GM23248 (cell line): ENCODE data around the gene ZBTB16. TPM values are rescaled to one million over a fixed set of nuclear protein-coding genes. Genes with fewer than 3 reads are reported as not detected.

Source experiments
- DNase-seq: peaks from one replicate; pipeline ENCODE4 v3.0.0-alpha.2; 2015
- H2AFZ ChIP-seq: fragments of 200-600 bp; sonication (generic); 2 replicates; pipeline ENCODE4 v1.6.1; 2016; ENCODE audit warnings: antibody characterized with exemption
- H3F3A ChIP-seq: fragments of 200-600 bp; sonication (generic); 2 replicates; pipeline ENCODE4 v1.6.1; 2016; ENCODE audit warnings: mild to moderate bottlenecking, antibody characterized with exemption, mixed run types; ENCODE audit not compliant: insufficient read depth
- H3K27ac ChIP-seq: fragments of 200-600 bp; sonication (generic); 2 replicates; pipeline ENCODE4 v1.5.1; 2016; ENCODE audit warnings: mild to moderate bottlenecking
- H3K27me3 ChIP-seq: fragments of 200-600 bp; sonication (generic); replicated peaks from 2 replicates; pipeline ENCODE4 v1.6.1; 2016; ENCODE audit warnings: mild to moderate bottlenecking; ENCODE audit not compliant: insufficient read depth
- H3K36me3 ChIP-seq: fragments of 200-600 bp; sonication (generic); 2 replicates; pipeline ENCODE4 v1.6.1; 2016; ENCODE audit warnings: low read depth, mild to moderate bottlenecking
- H3K4me1 ChIP-seq: fragments of 200-600 bp; sonication (generic); 2 replicates; pipeline ENCODE4 v1.6.1; 2016; ENCODE audit warnings: mild to moderate bottlenecking; ENCODE audit not compliant: insufficient read depth
- H3K4me2 ChIP-seq: fragments of 200-600 bp; sonication (generic); one replicate; pipeline ENCODE4 v1.6.1; 2016; ENCODE audit warnings: mild to moderate bottlenecking; ENCODE audit not compliant: unreplicated experiment
- H3K4me3 ChIP-seq: fragments of 200-600 bp; sonication (generic); 2 replicates; pipeline ENCODE4 v1.5.1; 2016; ENCODE audit warnings: mild to moderate bottlenecking
- H3K79me2 ChIP-seq: fragments of 200-600 bp; sonication (generic); 2 replicates; pipeline ENCODE4 v1.6.1; 2016; ENCODE audit warnings: mild to moderate bottlenecking; ENCODE audit not compliant: insufficient read depth
- H3K9ac ChIP-seq: fragments of 200-600 bp; sonication (generic); 2 replicates; pipeline ENCODE4 v1.6.1; 2016; ENCODE audit warnings: mild to moderate bottlenecking
- H3K9me2 ChIP-seq: fragments of 200-600 bp; sonication (generic); 2 replicates; pipeline ENCODE4 v1.6.1; 2016; ENCODE audit warnings: mixed run types, mild to moderate bottlenecking, moderate library complexity; ENCODE audit not compliant: insufficient read depth
- H3K9me3 ChIP-seq: fragments of 200-600 bp; sonication (generic); one replicate; pipeline ENCODE4 v1.6.1; 2017; ENCODE audit warnings: low read depth
- H4K20me1 ChIP-seq: fragments of 200-600 bp; sonication (generic); 2 replicates; pipeline ENCODE4 v1.6.0; 2016; ENCODE audit not compliant: insufficient read depth
- EZH2 ChIP-seq: fragments of 200-600 bp; sonication (generic); IDR thresholded peaks from 2 replicates; pipeline ENCODE4 v1.6.1; 2018; ENCODE audit warnings: antibody characterized with exemption, mild to moderate bottlenecking; ENCODE audit not compliant: insufficient read depth, poor library complexity, severe bottlenecking
- EZH2phosphoT487 ChIP-seq: fragments of 200-600 bp; sonication (generic); IDR thresholded peaks from 2 replicates; pipeline ENCODE4 v1.6.1; 2018; ENCODE audit warnings: antibody characterized with exemption, moderate library complexity, mild to moderate bottlenecking, low read depth; ENCODE audit not compliant: insufficient read depth
- WGBS, 2 experiments: methylation state at CpG; one replicate each; pipeline ENCODE4 v1.1.6; 2015 to 2017; ENCODE audit warnings: low lambda C conversion rate in 2 of 2, low coverage in 1 of 2; ENCODE audit errors: missing lambda C conversion rate in 2 of 2; 5-methylcytosine and 5-hydroxymethylcytosine counted together
- in situ Hi-C: fragments of 300-500 bp; cut with MboI; formaldehyde crosslinking; loops from 2 replicates; pipeline ENCODE4 v1.15.0; 2020
- polyA plus RNA-seq: library from polyadenylated mRNA; unstranded; fragments of >200 nt; fragmentation: Nextera tagmentation; extraction: Ambion mirVana; gene quantifications from 2 replicates; pipeline ENCODE4 v1.2.1, GENCODE V29; 2016
- total RNA-seq: library from RNA; depleted of rRNA; stranded (reverse); fragments of >200 nt; shearing (Covaris generic); gene quantifications from 2 replicates; pipeline ENCODE4 v1.2.3, GENCODE V29; 2014

ZBTB16 gene
- total and polyA plus RNA-seq, 2 experiments from 2014 or later = not detected

DNA sequence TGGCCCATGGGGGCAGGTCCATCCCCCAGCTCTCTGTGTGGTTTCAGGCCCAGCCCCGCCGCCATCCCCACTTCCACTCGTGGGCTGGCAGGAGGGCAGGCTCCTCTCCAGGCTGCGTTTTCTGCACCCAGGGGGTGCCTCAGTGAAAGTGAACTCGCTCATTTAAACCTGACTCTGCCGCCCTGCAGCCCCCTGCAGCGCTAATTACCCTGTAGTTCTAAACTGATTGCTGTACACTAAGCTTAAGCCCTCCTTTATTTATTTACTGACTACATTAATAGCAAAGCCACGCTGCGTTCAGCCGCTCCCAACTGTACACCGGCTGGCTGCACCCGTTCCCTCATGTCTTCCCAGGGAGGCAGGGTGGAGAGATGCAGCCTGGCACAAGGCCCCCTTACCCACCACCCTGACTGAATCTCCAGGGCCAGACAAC lies 200.1 kb downstream of the ZBTB16 start:
- 78 to 81% methylated on average over 10 to 12 of the region's 12 CpGs for WGBS, 2 experiments
- Histone ChIP-seq H3K27ac (no peak overlapping the region), H3K4me1 (no peaks in the 10 kb centered on the region), H3K9ac (no peak overlapping the region), H4K20me1 (no peaks in the 10 kb centered on the region), H3K9me2 (no peaks in the 10 kb centered on the region), H3K79me2 (no peaks in the 10 kb centered on the region), H2AFZ (no peak overlapping the region), H3K4me3 (no peak overlapping the region), H3K27me3 (peaks cover 13% of the 10 kb centered on the region; the same call in 1 of the 2 replicates), H3K9me3 (no peaks in the 10 kb centered on the region), H3K4me2 (no peak overlapping the region), H3F3A (no peaks in the 10 kb centered on the region), H3K36me3 (no peaks in the 10 kb centered on the region)
- no peak for DNase-seq
- no peak for TF ChIP-seq EZH2phosphoT487
- no peak for TF ChIP-seq EZH2
- in situ Hi-C loops = no loop called here

DNA sequence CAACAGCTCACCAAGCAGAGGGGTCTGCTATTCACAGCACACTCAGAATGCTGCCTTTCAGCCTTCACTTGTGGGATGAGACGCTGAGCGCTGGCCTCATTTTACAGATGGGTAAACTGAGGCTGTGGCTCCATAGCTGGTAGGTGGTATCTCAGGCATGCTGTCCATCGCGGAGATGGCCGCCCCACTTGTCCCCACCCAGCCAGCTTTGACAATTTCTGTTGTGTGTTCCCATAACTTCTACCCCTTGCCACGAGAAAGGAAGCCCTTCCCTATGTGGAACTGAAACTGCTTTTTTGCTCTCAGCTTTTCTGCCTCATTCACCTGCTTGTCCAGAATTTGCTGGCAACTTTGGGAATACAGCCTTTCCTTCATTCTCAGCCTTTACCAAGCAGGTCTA lies 200.6 kb downstream of the ZBTB16 start:
- H3K79me2 ChIP-seq = no peaks in the 10 kb centered on the region
- H3K4me3 ChIP-seq = no peak overlapping the region
- H2AFZ ChIP-seq = no peak overlapping the region
- no peaks in the 10 kb centered on the region for H3K9me2 ChIP-seq
- H3K9me3 ChIP-seq = no peaks in the 10 kb centered on the region
- TF ChIP-seq EZH2phosphoT487 (no peak), EZH2 (no peak)
- no peaks in the 10 kb centered on the region for H3K4me1 ChIP-seq
- H3K36me3 ChIP-seq = no peaks in the 10 kb centered on the region
- H3K27me3 ChIP-seq = peaks cover 15% of the 10 kb centered on the region
- DNase-seq = no peak
- H3F3A ChIP-seq = no peaks in the 10 kb centered on the region
- H3K9ac ChIP-seq = no peak overlapping the region
- no peaks in the 10 kb centered on the region for H4K20me1 ChIP-seq
- WGBS, 2 experiments = 85 to 86% methylated on average over 6 of the region's 6 CpGs
- in situ Hi-C loops = loop anchor here (5.0 to 10.0 kb wide), 2 partner anchors 265 to 358 kb away; partner anchors contain the start of gene HTR3B
- no peak overlapping the region for H3K4me2 ChIP-seq
- no peak overlapping the region for H3K27ac ChIP-seq

DNA sequence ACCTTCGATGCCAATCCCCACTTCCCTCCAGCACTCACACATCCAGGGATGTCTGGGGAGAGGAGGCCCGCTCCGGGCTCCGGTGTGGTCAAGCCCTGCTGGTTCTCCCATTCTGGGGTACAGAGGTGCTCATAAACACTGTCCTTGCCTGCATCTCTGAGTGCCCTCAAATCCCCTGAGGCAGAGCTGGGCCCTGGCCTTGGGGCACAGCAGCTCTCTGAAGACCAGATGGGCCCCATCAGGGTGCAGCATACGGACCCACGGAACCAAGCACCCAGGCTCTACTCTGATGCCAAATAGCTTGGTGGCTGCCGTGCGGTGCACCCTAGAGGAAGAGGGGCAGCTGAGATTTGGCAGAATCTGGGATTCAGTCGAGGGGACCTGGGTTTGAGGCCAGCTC lies 201.0 kb downstream of the ZBTB16 start:
- no peak overlapping the region for H2AFZ ChIP-seq
- H3K4me1 ChIP-seq = no peaks in the 10 kb centered on the region
- H3K79me2 ChIP-seq = no peaks in the 10 kb centered on the region
- H3F3A ChIP-seq = no peaks in the 10 kb centered on the region
- no peak overlapping the region for H3K4me3 ChIP-seq
- H3K9me2 ChIP-seq = no peaks in the 10 kb centered on the region
- DNase-seq = no peak
- TF ChIP-seq EZH2phosphoT487 (no peak), EZH2 (no peak)
- no peak overlapping the region for H3K9ac ChIP-seq
- 42 to 47% methylated on average over 9 of the region's 9 CpGs for WGBS, 2 experiments
- H3K27ac ChIP-seq = no peak overlapping the region
- in situ Hi-C loops = loop anchor here (5.0 to 10.0 kb wide), 2 partner anchors 266 to 358 kb away; partner anchors contain the start of gene HTR3B
- H3K36me3 ChIP-seq = no peaks in the 10 kb centered on the region
- peaks cover 19% of the 10 kb centered on the region for H3K27me3 ChIP-seq
- H4K20me1 ChIP-seq = no peaks in the 10 kb centered on the region
- H3K9me3 ChIP-seq = no peaks in the 10 kb centered on the region
- no peak overlapping the region for H3K4me2 ChIP-seq

DNA sequence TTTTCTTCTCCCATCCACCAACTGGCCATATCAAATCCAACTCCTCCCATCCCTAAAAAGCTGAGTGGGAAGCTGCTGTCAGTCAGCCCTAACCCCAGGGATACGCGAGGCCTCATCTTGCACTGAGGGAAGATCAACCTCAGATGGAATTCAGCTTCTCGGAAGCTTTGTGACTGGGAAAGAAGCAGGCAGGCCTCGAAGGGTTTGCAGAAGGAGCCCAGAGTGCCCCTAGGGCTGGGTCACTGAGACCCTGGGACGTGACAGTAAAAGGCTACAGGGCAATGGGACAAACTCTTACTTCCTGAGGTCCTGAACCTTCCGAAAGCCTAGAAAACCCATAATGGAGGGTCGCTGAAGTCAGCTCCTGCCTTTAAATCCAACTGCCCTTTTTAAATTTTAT lies 202.3 kb downstream of the ZBTB16 start:
- DNase-seq = no peak
- in situ Hi-C loops = loop anchor here (5.0 to 10.0 kb wide), 2 partner anchors 267 to 359 kb away; partner anchors contain the start of gene HTR3B
- H3K9me2 ChIP-seq = no peaks in the 10 kb centered on the region
- H3K4me1 ChIP-seq = no peaks in the 10 kb centered on the region
- no peaks in the 10 kb centered on the region for H3F3A ChIP-seq
- no peak overlapping the region for H3K9ac ChIP-seq
- no peak overlapping the region for H3K4me2 ChIP-seq
- H2AFZ ChIP-seq = no peak overlapping the region
- H3K4me3 ChIP-seq = no peak overlapping the region
- 28 to 35% methylated on average over 7 of the region's 7 CpGs for WGBS, 2 experiments
- peaks cover 25% of the 10 kb centered on the region for H3K27me3 ChIP-seq
- no peak for TF ChIP-seq EZH2
- no peak for TF ChIP-seq EZH2phosphoT487
- no peaks in the 10 kb centered on the region for H3K9me3 ChIP-seq
- no peaks in the 10 kb centered on the region for H3K36me3 ChIP-seq
- no peak overlapping the region for H3K27ac ChIP-seq
- no peaks in the 10 kb centered on the region for H3K79me2 ChIP-seq
- H4K20me1 ChIP-seq = no peaks in the 10 kb centered on the region
